ENCODE measurements around the gene ITGBL1.

DNA sequence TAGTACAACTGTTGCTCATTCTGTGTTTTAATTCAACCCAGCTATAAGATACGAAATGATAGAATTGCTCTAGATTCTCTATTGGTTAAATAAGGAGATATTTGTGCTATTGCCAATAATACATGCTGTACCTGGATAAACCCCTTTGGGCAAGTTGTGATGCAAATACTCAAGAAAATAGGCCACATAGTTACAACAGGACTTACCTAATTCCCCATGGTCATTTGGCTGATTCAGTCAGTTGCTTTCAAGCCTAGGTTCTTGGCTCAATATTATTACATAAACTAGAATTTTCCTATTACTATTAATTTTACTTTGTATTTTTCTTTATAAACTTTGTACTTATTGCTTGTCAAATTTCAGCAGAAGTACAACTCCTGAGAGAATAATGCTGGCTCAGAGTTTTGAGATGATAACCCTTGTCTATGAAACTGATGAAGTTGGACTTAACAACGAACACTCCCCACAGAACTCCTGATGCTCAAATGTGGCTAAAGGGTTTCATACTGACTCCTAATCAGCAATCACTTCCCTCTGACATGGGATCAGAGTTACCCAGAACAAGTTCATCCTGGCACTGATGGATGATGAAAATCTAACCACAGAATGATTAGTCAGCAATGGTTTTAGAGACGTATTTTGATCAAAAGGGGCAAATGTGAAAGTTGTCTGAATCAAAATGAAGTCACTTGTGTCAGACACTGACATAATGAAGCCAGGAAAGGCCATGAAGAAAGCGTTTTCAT lies 221.1 kb downstream of the ITGBL1 start:
- TF ChIP-seq, protein P1, sequence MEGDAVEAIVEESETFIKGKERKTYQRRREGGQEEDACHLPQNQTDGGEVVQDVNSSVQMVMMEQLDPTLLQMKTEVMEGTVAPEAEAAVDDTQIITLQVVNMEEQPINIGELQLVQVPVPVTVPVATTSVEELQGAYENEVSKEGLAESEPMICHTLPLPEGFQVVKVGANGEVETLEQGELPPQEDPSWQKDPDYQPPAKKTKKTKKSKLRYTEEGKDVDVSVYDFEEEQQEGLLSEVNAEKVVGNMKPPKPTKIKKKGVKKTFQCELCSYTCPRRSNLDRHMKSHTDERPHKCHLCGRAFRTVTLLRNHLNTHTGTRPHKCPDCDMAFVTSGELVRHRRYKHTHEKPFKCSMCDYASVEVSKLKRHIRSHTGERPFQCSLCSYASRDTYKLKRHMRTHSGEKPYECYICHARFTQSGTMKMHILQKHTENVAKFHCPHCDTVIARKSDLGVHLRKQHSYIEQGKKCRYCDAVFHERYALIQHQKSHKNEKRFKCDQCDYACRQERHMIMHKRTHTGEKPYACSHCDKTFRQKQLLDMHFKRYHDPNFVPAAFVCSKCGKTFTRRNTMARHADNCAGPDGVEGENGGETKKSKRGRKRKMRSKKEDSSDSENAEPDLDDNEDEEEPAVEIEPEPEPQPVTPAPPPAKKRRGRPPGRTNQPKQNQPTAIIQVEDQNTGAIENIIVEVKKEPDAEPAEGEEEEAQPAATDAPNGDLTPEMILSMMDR (IDR thresholded peaks at IDR 0.05), result no peak
- TF ChIP-seq POLR2A (IDR thresholded peaks at IDR 0.05), result no peak

All from lower leg skin (tissue), 3 donors.